Measurements from ENCODE around the gene TTC7B. TPM values are rescaled to one million over a fixed set of nuclear protein-coding genes. Genes with fewer than 3 reads are reported as not detected.

The TTC7B gene
- total RNA-seq, 4 donors from 2014 or later = 0.18 to 53.6 (median 11.2) TPM

DNA sequence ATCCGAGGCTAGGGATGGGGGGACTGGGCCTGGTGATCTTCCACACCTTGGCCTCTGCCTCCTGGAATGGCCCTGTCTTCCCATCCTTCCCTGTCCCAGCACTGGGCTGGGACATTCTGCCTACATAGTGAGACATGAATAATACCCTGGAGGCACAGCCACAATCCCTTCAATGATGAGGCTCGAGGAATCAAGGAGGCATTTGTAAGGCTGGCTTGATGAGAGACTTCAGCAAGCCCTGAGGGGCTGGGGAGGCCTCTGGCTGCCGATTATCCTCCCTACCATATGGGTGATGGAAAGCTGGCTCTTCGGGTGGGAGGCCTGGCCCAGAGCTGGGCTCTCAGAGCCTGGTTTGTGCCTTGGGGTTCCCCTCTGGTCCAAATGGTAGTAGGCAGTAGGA lies 326.9 kb downstream of the TTC7B start:
- Histone ChIP-seq H3K4me3 (no peak overlapping the region), H3K27ac (no peak overlapping the region), H3K9me3 (no peaks in the 10 kb centered on the region), H3K36me3 (no peaks in the 10 kb centered on the region), H3K4me1 (peaks cover 0 to 14% (median 0%) of the 10 kb centered on the region in 4 donors), H3K27me3 (no peaks in the 10 kb centered on the region)
- no peak for TF ChIP-seq POLR2A (IDR thresholded peaks at IDR 0.05)
- DNase-seq = no peak

DNA sequence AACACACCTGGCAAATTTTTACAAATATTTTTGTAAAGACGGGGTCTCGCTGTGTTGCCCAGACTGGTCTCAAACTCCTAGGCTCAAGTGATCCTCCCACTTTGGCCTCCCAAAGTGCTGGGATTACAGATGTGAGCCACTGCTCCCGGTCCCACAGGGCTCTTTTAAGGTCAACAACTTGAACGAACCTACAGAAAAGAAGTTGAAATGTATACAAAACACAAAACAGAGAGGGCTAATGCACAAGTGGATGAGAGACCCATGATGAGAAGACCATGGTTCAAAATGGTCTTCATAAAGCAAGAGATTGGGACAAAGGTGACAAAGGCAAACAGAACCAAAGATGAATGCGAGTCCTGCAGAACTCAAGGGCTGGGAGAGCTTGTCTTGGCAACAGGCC lies 328.0 kb downstream of the TTC7B start:
- peaks cover 0 to 14% (median 0%) of the 10 kb centered on the region in 4 donors for H3K4me1 ChIP-seq
- H3K9me3 ChIP-seq = no peaks in the 10 kb centered on the region
- no peak overlapping the region for H3K4me3 ChIP-seq
- H3K27ac ChIP-seq = no peak overlapping the region
- no peak for TF ChIP-seq POLR2A (IDR thresholded peaks at IDR 0.05)
- H3K36me3 ChIP-seq = no peaks in the 10 kb centered on the region
- H3K27me3 ChIP-seq = no peaks in the 10 kb centered on the region
- no peak for DNase-seq

GRCh38 chr14:90487462-90487861 lies 328.8 kb downstream of the TTC7B start:
- no peaks in the 10 kb centered on the region for H3K27me3 ChIP-seq
- H3K4me3 ChIP-seq = no peak overlapping the region
- H3K27ac ChIP-seq = no peak overlapping the region
- peaks cover 0 to 14% (median 0%) of the 10 kb centered on the region in 4 donors for H3K4me1 ChIP-seq
- no peaks in the 10 kb centered on the region for H3K9me3 ChIP-seq
- no peaks in the 10 kb centered on the region for H3K36me3 ChIP-seq
- TF ChIP-seq CTCF (IDR thresholded peaks at IDR 0.05) = no peak
- TF ChIP-seq POLR2A (IDR thresholded peaks at IDR 0.05) = no peak
- no peak for DNase-seq

- no peak for DNase-seq
- peaks cover 0 to 14% (median 0%) of the 10 kb centered on the region in 4 donors for H3K4me1 ChIP-seq
- TF ChIP-seq CTCF (IDR thresholded peaks at IDR 0.05) = no peak
- TF ChIP-seq POLR2A (IDR thresholded peaks at IDR 0.05) = no peak
- no peaks in the 10 kb centered on the region for H3K27me3 ChIP-seq
- H3K4me3 ChIP-seq = no peak overlapping the region
- H3K27ac ChIP-seq = no peak overlapping the region
- no peaks in the 10 kb centered on the region for H3K9me3 ChIP-seq
- no peaks in the 10 kb centered on the region for H3K36me3 ChIP-seq
Measured at GRCh38 chr14:90487031-90487430, 329.2 kb downstream of the TTC7B start.

DNA sequence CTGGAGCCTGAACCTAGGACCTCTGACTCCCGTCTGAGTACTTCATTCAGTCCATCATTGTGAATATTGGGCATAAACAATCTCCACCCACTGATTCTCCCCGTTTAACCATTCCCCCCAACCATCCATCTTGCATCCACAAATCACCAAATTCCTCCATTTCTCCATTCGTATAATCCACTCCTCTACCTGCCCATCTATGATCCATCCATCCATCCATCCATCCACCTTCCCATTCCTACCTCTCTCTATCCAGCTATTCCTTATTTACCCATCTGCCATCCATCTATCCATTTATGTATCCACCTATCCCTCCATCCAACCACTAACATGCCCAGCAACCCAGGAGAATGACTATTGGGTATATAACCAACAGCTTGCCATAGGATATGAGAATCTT lies 331.9 kb downstream of the TTC7B start:
- Histone ChIP-seq H3K4me3 (no peak overlapping the region), H3K27me3 (no peaks in the 10 kb centered on the region), H3K9me3 (peaks cover 0 to 4% (median 0%) of the 10 kb centered on the region in 4 donors), H3K4me1 (no peaks in the 10 kb centered on the region), H3K27ac (no peak overlapping the region), H3K36me3 (no peaks in the 10 kb centered on the region)
- TF ChIP-seq POLR2A (IDR thresholded peaks at IDR 0.05) (no peak), CTCF (IDR thresholded peaks at IDR 0.05) (no peak)
- no peak for DNase-seq

GRCh38 chr14:90483571-90483974 lies 332.7 kb downstream of the TTC7B start:
- Histone ChIP-seq H3K27ac (no peak overlapping the region), H3K36me3 (no peaks in the 10 kb centered on the region), H3K4me1 (no peaks in the 10 kb centered on the region), H3K9me3 (peaks cover 0 to 4% (median 0%) of the 10 kb centered on the region in 4 donors), H3K27me3 (no peaks in the 10 kb centered on the region), H3K4me3 (no peak overlapping the region)
- peak in 1 of 3 donors; percentile 59 for DNase-seq
- no peak for TF ChIP-seq CTCF (IDR thresholded peaks at IDR 0.05)
- TF ChIP-seq POLR2A (IDR thresholded peaks at IDR 0.05) = no peak

DNA sequence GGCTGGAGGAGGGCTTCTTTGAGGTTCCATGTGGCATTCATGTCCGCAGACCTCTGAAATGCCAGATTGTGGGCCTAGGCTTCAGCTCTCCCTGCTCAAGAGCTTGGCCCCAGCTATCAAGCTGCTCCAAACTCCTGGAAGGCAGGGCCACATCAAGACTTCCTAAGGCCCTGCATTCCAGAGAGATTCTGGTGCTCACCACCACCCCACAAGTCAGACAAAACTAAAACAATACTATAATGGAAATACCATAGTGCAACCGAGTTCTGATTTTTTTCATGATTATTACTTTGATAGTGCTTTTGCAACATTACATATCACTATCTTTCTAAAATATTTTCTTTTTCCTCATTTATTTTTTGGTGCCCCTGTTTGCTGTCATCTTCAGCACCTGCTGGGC lies 333.1 kb downstream of the TTC7B start:
- Histone ChIP-seq H3K36me3 (no peaks in the 10 kb centered on the region), H3K4me1 (no peaks in the 10 kb centered on the region), H3K9me3 (peaks cover 0 to 4% (median 0%) of the 10 kb centered on the region in 4 donors), H3K4me3 (no peak overlapping the region), H3K27me3 (no peaks in the 10 kb centered on the region), H3K27ac (no peak overlapping the region)
- TF ChIP-seq CTCF (IDR thresholded peaks at IDR 0.05) (no peak), POLR2A (IDR thresholded peaks at IDR 0.05) (no peak)
- DNase-seq = no peak

Measured in Peyer's patch (tissue), 4 donors.